ENCODE results near the gene SEC63. TPM values are rescaled to one million over a fixed set of nuclear protein-coding genes. Genes with fewer than 3 reads are reported as not detected.
"Not testable (repeated sequence)": the region's sequence is repeated elsewhere in the genome, so short reads cannot be mapped to it uniquely, and the experiment has no call there.

The SEC63 gene
- total RNA-seq, 4 donors from 2014 or later = 10.1 to 23.1 (median 11.2) TPM

- ATAC-seq = no peak
- H3K27me3 ChIP-seq = no peaks in the 10 kb centered on the region
- in situ Hi-C loops (cut with MboI; ENCODE audit: low sequenced_read_pairs in 4 of 4) = no loop called here
- peaks cover 3 to 4% of the 10 kb centered on the region in 2 donors for H3K4me1 ChIP-seq
- H3K9me3 ChIP-seq = no peaks in the 10 kb centered on the region
- TF ChIP-seq, protein P1, sequence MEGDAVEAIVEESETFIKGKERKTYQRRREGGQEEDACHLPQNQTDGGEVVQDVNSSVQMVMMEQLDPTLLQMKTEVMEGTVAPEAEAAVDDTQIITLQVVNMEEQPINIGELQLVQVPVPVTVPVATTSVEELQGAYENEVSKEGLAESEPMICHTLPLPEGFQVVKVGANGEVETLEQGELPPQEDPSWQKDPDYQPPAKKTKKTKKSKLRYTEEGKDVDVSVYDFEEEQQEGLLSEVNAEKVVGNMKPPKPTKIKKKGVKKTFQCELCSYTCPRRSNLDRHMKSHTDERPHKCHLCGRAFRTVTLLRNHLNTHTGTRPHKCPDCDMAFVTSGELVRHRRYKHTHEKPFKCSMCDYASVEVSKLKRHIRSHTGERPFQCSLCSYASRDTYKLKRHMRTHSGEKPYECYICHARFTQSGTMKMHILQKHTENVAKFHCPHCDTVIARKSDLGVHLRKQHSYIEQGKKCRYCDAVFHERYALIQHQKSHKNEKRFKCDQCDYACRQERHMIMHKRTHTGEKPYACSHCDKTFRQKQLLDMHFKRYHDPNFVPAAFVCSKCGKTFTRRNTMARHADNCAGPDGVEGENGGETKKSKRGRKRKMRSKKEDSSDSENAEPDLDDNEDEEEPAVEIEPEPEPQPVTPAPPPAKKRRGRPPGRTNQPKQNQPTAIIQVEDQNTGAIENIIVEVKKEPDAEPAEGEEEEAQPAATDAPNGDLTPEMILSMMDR (IDR thresholded peaks at IDR 0.05 in 4 of 5, conservative IDR thresholded peaks at IDR 0.05 in 1 of 5) = no peak
- no peak for TF ChIP-seq POLR2A (IDR thresholded peaks at IDR 0.05)
- no peak overlapping the region for H3K4me3 ChIP-seq
- no peak for DNase-seq
- intact Hi-C loops (cut with DNase I; ENCODE audit: low total_unique reads) = no loop called here
- H3K27ac ChIP-seq = no peak overlapping the region
- no peaks in the 10 kb centered on the region for H3K36me3 ChIP-seq
Measured at GRCh38 chr6:107928984-107929383, 29.0 kb downstream of the SEC63 start.

DNA sequence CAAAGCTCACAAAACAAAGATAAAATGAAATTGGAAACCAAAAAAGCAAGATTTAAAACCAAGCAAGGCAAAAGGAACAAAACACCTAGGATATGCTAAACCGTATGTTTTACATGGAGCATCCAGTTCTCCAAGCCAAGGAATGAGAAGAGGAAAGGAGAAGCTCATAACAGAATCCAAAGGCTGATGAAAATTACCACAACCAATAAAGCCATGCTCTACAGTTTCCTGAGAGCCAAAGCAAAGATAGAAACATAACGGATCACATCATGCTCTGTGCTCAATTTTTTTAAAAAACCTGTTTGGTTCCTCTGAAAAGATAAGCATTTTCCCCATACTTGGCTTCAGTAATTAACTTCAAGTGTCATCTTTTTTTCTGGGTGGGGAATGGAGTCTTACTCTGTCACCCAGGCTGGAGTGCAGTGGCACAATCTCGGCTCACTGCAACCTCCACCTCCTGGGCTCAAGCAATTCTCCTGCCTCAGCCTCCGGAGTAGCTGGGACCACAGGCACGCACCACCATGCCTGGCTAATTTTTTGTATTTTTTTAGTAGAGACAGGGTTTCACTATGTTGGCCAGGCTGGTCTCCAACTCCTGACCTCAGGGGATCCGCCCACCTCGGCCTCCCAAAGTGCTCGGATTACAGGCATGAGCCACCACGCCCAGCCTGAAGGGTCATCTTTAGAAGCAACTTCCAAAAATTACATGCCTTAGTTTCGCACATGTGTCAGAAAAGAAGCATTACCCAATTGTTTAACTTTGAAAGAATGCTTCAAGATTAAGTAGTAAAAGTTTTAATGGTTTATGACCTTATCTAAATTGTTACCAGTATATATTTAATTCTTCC, 31.1 kb downstream of the SEC63 start:
- in situ Hi-C loops (cut with MboI; ENCODE audit: low sequenced_read_pairs in 4 of 4); H3K27ac ChIP-seq; H3K4me3 ChIP-seq; H3K27me3 ChIP-seq; H3K36me3 ChIP-seq; H3K9me3 ChIP-seq; intact Hi-C loops (cut with DNase I; ENCODE audit: low total_unique reads); ATAC-seq; H3K4me1 ChIP-seq: not testable (repeated sequence)
- peak in 1 of 2 donors; percentile 58 for DNase-seq

DNA sequence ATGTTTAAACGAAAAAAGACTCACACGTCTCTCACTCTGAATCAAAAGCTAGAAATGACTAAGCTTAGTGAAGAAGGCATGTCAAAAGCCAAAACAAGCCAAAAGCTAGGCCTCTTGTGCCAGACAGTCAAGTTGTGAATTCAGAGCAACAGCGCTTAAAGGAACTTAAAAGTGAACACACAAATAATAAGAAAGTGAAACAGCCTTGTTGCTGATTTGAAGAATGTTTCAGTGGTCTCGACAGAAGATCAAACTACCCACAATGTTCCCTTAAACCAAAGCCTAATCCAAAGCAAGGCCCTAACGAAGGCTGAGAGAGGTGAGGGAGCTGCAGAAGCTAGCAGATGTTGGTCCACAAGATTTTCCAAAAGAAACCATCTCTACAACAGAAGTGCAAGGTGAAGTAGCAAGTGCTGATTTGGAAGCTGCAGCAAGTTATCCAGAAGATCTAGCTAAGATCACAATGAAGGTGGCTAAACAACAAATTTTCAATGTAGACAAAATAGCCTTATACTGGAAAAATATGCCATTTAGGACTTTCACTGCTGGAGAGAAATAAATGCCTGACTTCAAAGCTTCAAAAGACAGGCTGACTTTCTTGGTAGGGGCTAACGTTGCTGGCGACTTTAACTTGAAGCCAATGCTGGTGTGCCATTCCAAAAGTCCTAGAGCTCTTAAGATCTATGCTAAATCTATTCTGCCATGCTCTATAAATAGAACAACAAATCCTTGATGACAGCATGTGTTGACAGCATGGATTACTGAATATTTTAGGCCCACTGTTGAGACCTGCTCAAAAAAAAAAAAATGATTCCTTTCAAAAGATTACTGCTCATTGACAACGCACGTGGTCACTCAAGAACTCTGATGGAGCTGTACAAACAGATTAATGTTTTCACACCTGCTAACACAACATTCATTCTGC, 40.3 kb downstream of the SEC63 start:
- H3K36me3 ChIP-seq = peaks cover 3 to 65% of the 10 kb centered on the region in 2 donors
- no peaks in the 10 kb centered on the region for H3K4me1 ChIP-seq
- H3K4me3 ChIP-seq = no peak overlapping the region
- DNase-seq (no peak), ATAC-seq (no peak)
- no peaks in the 10 kb centered on the region for H3K27me3 ChIP-seq
- intact Hi-C loops (cut with DNase I; ENCODE audit: low total_unique reads) (no loop called here), in situ Hi-C loops (cut with MboI; ENCODE audit: low sequenced_read_pairs in 4 of 4) (no loop called here)
- TF ChIP-seq, protein P1 (IDR thresholded peaks at IDR 0.05 in 4 of 5, conservative IDR thresholded peaks at IDR 0.05 in 1 of 5) = no peak
- TF ChIP-seq POLR2A (IDR thresholded peaks at IDR 0.05) = no peak
- no peaks in the 10 kb centered on the region for H3K9me3 ChIP-seq
- no peak overlapping the region for H3K27ac ChIP-seq

DNA sequence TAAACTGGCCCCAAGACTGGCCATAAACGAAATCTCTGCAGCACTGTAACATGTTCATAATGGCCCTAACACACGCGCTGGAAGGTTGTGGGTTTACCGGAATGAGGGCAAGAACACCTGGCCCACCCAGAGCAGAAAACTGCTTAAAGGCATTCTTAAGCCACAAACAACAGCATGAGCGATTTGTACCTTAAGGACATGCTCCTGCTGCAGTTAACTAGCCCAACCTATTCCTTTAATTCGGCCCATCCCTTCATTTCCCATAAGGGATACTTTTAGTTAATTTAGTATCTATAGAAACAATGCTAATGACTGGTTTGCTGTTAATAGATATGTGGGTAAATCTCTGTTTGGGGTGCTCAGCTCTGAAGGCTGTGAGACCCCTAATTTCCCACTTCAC, 41.0 kb downstream of the SEC63 start:
- intact Hi-C loops (cut with DNase I; ENCODE audit: low total_unique reads); H3K4me1 ChIP-seq; H3K4me3 ChIP-seq; H3K27me3 ChIP-seq; in situ Hi-C loops (cut with MboI; ENCODE audit: low sequenced_read_pairs in 4 of 4); ATAC-seq; H3K9me3 ChIP-seq; DNase-seq; H3K27ac ChIP-seq: not testable (repeated sequence)
- peaks cover 3 to 70% of the 10 kb centered on the region in 2 donors for H3K36me3 ChIP-seq

DNA sequence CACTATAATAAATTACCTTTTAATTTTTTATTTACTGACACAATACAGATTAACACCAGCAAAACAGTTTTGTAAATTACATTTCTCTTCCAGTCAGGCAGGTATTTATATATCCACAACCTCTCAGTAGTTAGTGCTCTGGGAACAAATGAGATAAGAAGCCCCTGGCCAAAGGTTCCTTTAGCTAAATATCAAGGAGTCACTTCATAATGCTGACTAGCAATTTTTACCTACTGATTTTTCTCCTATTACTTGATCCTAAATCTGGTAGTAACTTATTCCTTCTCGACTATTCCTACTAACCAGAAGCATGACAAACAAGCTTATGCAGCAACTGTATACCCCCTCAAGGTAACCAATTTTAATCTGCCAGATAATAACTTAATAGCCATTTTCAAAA, 46.3 kb downstream of the SEC63 start:
- intact Hi-C loops (cut with DNase I; ENCODE audit: low total_unique reads) (no loop called here), in situ Hi-C loops (cut with MboI; ENCODE audit: low sequenced_read_pairs in 4 of 4) (no loop called here)
- peaks cover 9 to 70% of the 10 kb centered on the region in 2 donors for H3K36me3 ChIP-seq
- TF ChIP-seq, protein P1 (IDR thresholded peaks at IDR 0.05 in 4 of 5, conservative IDR thresholded peaks at IDR 0.05 in 1 of 5) = no peak
- no peak for TF ChIP-seq POLR2A (IDR thresholded peaks at IDR 0.05)
- no peak overlapping the region for H3K4me3 ChIP-seq
- H3K9me3 ChIP-seq = no peaks in the 10 kb centered on the region
- H3K4me1 ChIP-seq = no peaks in the 10 kb centered on the region
- ATAC-seq (no peak), DNase-seq (no peak)
- H3K27ac ChIP-seq = no peak overlapping the region
- H3K27me3 ChIP-seq = no peaks in the 10 kb centered on the region

Data from gastrocnemius medialis (tissue), 4 donors.